MM.1S (cell line): ENCODE data around the gene PCGF1.

Experiments used
- DNase-seq: peaks from one replicate; pipeline ENCODE4 v3.0.0-alpha.2; 2015
- H2AFZ ChIP-seq: fragments of 300-600 bp; sonication (generic); 2 replicates; pipeline ENCODE4 v1.6.0; 2016; ENCODE audit warnings: antibody characterized with exemption, low read length
- H3F3A ChIP-seq: fragments of 300-600 bp; sonication (generic); 2 replicates; pipeline ENCODE4 v1.6.1; 2016; ENCODE audit warnings: mild to moderate bottlenecking, antibody characterized with exemption, low read length, moderate library complexity, mixed read lengths; ENCODE audit not compliant: insufficient read depth
- H3K27ac ChIP-seq: fragments of 300-600 bp; sonication (generic); 2 replicates; pipeline ENCODE4 v1.5.1; 2016; ENCODE audit warnings: mild to moderate bottlenecking, low read length
- H3K27me3 ChIP-seq: fragments of 300-600 bp; sonication (generic); replicated peaks from 2 replicates; pipeline ENCODE4 v1.6.0; 2016; ENCODE audit warnings: low read length; ENCODE audit not compliant: insufficient read depth
- H3K36me3 ChIP-seq: fragments of 300-600 bp; sonication (generic); replicated peaks from 2 replicates; pipeline ENCODE4 v1.6.1; 2016; ENCODE audit warnings: mild to moderate bottlenecking, low read length, mixed read lengths; ENCODE audit not compliant: insufficient read depth
- H3K4me1 ChIP-seq: fragments of 300-600 bp; sonication (generic); 2 replicates; pipeline ENCODE4 v1.6.1; 2016; ENCODE audit warnings: low read length, mixed read lengths
- H3K4me2 ChIP-seq: fragments of 300-600 bp; sonication (generic); 2 replicates; pipeline ENCODE4 v1.6.0; 2016; ENCODE audit warnings: low read depth, low read length
- H3K4me3 ChIP-seq: fragments of 300-600 bp; sonication (generic); 2 replicates; pipeline ENCODE4 v1.5.1; 2016; ENCODE audit warnings: low read length, mixed read lengths
- H3K79me2 ChIP-seq: fragments of 300-600 bp; sonication (generic); 2 replicates; pipeline ENCODE4 v1.6.1; 2016; ENCODE audit warnings: mixed run types, low read length, mixed read lengths
- H3K9ac ChIP-seq: fragments of 300-600 bp; sonication (generic); 2 replicates; pipeline ENCODE4 v1.6.1; 2016; ENCODE audit warnings: low read length, mixed read lengths
- H3K9me2 ChIP-seq: fragments of 300-600 bp; sonication (generic); replicated peaks from 2 replicates; pipeline ENCODE4 v1.6.1; 2016; ENCODE audit warnings: mild to moderate bottlenecking, low read length, mixed read lengths; ENCODE audit not compliant: insufficient read depth
- H3K9me3 ChIP-seq: fragments of 300-600 bp; sonication (generic); replicated peaks from 2 replicates; pipeline ENCODE4 v1.6.1; 2016; ENCODE audit warnings: mild to moderate bottlenecking, low read length, mixed read lengths; ENCODE audit not compliant: insufficient read depth
- H4K20me1 ChIP-seq: fragments of 300-600 bp; sonication (generic); 2 replicates; pipeline ENCODE4 v1.6.1; 2016; ENCODE audit warnings: mild to moderate bottlenecking, low read length, moderate library complexity, mixed read lengths; ENCODE audit not compliant: insufficient read depth
- CTCF ChIP-seq: fragments of 300-600 bp; sonication (generic); IDR thresholded peaks from 2 replicates; pipeline ENCODE4 v1.5.1; 2016; ENCODE audit warnings: antibody characterized with exemption, low read length, mixed read lengths
- EZH2 ChIP-seq: fragments of 300-600 bp; sonication (generic); optimal IDR thresholded peaks from 2 replicates; pipeline ENCODE3; 2017; ENCODE audit warnings: low read depth, mild to moderate bottlenecking, antibody characterized with exemption, low read length, mixed read lengths
- EZH2phosphoT487 ChIP-seq: fragments of 300-600 bp; sonication (generic); IDR thresholded peaks from 2 replicates; pipeline ENCODE4 v1.6.1; 2018; ENCODE audit warnings: antibody characterized with exemption, low read length

Gene PCGF1

DNA sequence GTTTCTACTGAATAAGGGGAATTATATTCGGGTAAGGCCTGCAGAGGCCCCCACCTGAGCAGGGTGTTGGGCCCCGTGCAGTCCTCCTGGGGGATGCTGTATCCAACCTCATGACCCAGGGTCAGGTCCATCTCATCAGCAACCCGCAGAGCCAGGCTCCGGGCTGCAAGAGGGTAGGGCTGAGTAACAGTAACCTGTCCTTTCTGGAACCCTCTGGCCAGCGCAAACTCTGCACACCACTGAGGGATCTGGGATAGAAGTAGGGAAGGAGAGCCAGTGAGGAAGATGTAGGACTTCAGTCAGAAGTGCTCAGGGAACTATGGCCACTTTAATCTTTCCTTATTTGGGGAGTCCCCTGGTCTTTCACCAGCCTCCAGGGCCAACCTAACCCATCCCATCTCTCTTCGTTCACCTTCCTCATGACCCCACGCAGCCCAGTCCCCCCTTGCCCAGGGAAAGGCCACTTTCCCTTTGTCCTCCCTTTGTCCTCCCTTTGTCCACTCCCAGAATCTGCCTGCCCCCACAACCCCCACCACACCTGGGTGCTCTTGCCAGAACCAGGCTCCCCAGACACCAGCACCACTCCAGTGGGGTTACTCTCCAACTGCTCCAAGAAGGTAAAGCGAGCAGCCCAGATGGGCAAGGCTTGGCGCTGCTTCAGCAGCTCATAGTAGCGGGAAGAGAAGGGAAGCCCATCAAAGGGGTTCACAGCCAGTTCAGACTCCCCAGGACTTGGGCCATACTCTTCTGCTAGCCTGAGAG is 17.6 kb upstream of the PCGF1 start:
- no peak for DNase-seq
- Histone ChIP-seq H3K9me2 (no peaks in the 10 kb centered on the region), H3K4me3 (no peak overlapping the region), H3K9ac (no peak overlapping the region), H3K36me3 (peaks cover 11% of the 10 kb centered on the region), H3F3A (peaks cover 13% of the 10 kb centered on the region; the same call in 1 of the 2 replicates), H3K4me2 (no peak overlapping the region), H4K20me1 (no peaks in the 10 kb centered on the region), H3K27ac (no peak overlapping the region), H3K9me3 (no peaks in the 10 kb centered on the region), H3K4me1 (peaks cover 8% of the 10 kb centered on the region), H3K27me3 (peaks cover 13% of the 10 kb centered on the region), H2AFZ (no peak overlapping the region), H3K79me2 (peaks cover 29% of the 10 kb centered on the region)
- TF ChIP-seq EZH2phosphoT487 (no peak), CTCF (no peak), EZH2 (no peak)

DNA sequence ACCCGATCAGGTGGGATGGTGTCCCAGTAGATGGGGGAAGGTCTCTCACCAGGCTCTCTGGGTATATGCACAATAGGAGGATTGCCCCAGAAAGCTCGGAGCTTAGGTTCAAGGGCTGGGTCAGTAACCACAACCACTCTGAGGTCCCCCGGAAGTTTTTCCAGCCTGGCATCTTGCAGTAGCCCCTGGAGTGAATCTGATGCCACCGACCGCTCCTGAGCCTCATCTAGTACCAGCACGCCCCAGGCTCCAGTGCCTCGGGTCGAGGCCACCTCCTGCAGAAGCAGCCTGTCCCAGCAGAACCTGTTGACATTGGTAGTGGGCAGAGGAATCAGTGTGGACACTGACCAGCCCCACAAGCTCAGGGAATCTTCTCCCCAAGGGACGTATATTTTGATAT is 16.5 kb upstream of the PCGF1 start:
- DNase-seq = no peak
- peaks cover 8% of the 10 kb centered on the region for H3K4me1 ChIP-seq
- H3K36me3 ChIP-seq = peaks cover 11% of the 10 kb centered on the region
- no peaks in the 10 kb centered on the region for H3K9me3 ChIP-seq
- H2AFZ ChIP-seq = no peak overlapping the region
- no peak overlapping the region for H3K4me2 ChIP-seq
- no peak overlapping the region for H3K4me3 ChIP-seq
- peaks cover 13% of the 10 kb centered on the region; the same call in 1 of the 2 replicates for H3F3A ChIP-seq
- H3K9me2 ChIP-seq = no peaks in the 10 kb centered on the region
- peaks cover 20% of the 10 kb centered on the region for H3K79me2 ChIP-seq
- H3K9ac ChIP-seq = no peak overlapping the region
- H3K27me3 ChIP-seq = peaks cover 24% of the 10 kb centered on the region
- no peak overlapping the region for H3K27ac ChIP-seq
- TF ChIP-seq EZH2 (no peak), CTCF (no peak), EZH2phosphoT487 (no peak)
- H4K20me1 ChIP-seq = no peaks in the 10 kb centered on the region

- H3K9me2 ChIP-seq = no peaks in the 10 kb centered on the region
- H2AFZ ChIP-seq = no peak overlapping the region
- H3K79me2 ChIP-seq = peaks cover 5% of the 10 kb centered on the region
- H3K9ac ChIP-seq = no peak overlapping the region
- no peaks in the 10 kb centered on the region for H4K20me1 ChIP-seq
- peaks cover 38% of the 10 kb centered on the region for H3K27me3 ChIP-seq
- no peak overlapping the region for H3K27ac ChIP-seq
- no peak overlapping the region for H3K4me3 ChIP-seq
- H3F3A ChIP-seq = peaks cover 12% of the 10 kb centered on the region; the same call in 1 of the 2 replicates
- no peaks in the 10 kb centered on the region for H3K9me3 ChIP-seq
- TF ChIP-seq EZH2 = no peak
- H3K4me1 ChIP-seq = no peaks in the 10 kb centered on the region
- no peak overlapping the region for H3K4me2 ChIP-seq
- H3K36me3 ChIP-seq = peaks cover 11% of the 10 kb centered on the region
- DNase-seq = no peak
These were observed 15.0 kb upstream of the PCGF1 start for GRCh38 chr2:74522516-74522915.

DNA sequence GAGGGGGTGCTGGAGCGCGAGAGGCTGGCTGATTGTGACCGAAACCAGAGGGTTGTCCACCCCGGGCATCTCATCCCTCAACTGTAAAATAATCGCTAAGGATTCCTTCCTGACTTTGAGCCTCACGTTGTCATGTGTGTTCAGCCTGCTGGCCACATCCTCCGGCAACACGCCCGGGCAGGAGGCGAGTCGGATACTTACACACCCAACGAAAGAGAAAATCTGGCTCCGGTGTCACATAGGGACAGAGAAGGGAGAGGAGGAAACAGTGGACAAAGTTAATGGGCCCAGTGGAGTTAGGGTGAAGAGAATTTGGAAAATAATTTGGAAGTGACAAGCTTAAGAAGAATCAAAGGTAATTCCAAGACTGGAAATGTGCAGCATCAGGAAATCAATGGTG is 9.2 kb upstream of the PCGF1 start:
- no peak overlapping the region for H2AFZ ChIP-seq
- no peaks in the 10 kb centered on the region for H3K9me2 ChIP-seq
- H3F3A ChIP-seq = no peaks in the 10 kb centered on the region
- H3K79me2 ChIP-seq = no peaks in the 10 kb centered on the region
- no peak overlapping the region for H3K27ac ChIP-seq
- no peaks in the 10 kb centered on the region for H4K20me1 ChIP-seq
- H3K4me3 ChIP-seq = no peak overlapping the region
- H3K4me1 ChIP-seq = peaks cover 4% of the 10 kb centered on the region; the same call in 1 of the 2 replicates
- no peaks in the 10 kb centered on the region for H3K36me3 ChIP-seq
- H3K4me2 ChIP-seq = no peak overlapping the region
- no peak for DNase-seq
- no peaks in the 10 kb centered on the region for H3K9me3 ChIP-seq
- no peak for TF ChIP-seq CTCF
- no peak for TF ChIP-seq EZH2
- H3K9ac ChIP-seq = no peak overlapping the region
- H3K27me3 ChIP-seq = peaks cover 79% of the 10 kb centered on the region
